Activated naive CD8-positive, alpha-beta T cell treated with anti-CD3 and anti-CD28 coated beads, Interleukin-2, amount 50 U/mL, for 24 hours (primary cell): ENCODE data around the gene RPL37A.
"Not testable (repeated sequence)": the region's sequence is repeated elsewhere in the genome, so short reads cannot be mapped to it uniquely, and the experiment has no call there.

Experiments
- ATAC-seq: fragments of 150-1000 bp; cut with Tn5 transposase; one replicate; pipeline ENCODE4 v1.10.0; 2021
- DNase-seq: peaks from one replicate; pipeline ENCODE4 v3.0.0; 2021
- H3K27ac Mint-ChIP-seq: one replicate; pipeline ENCODE4 v1.8.0; 2021; ENCODE audit warnings: mild to moderate bottlenecking, mixed read lengths
- H3K27me3 Mint-ChIP-seq: one replicate; pipeline ENCODE4 v1.8.0; 2021; ENCODE audit warnings: mixed read lengths
- H3K36me3 Mint-ChIP-seq: one replicate; pipeline ENCODE4 v1.8.0; 2021; ENCODE audit warnings: low read depth, mixed read lengths
- H3K4me1 Mint-ChIP-seq: one replicate; pipeline ENCODE4 v1.8.0; 2021; ENCODE audit warnings: mixed read lengths
- H3K4me3 Mint-ChIP-seq: one replicate; pipeline ENCODE4 v1.8.0; 2021; ENCODE audit warnings: mild to moderate bottlenecking, moderate library complexity, mixed read lengths
- H3K9me3 Mint-ChIP-seq: one replicate; pipeline ENCODE4 v1.8.0; 2021; ENCODE audit warnings: mixed read lengths

Gene RPL37A

GRCh38 chr2:216518566-216519119 is 20.0 kb downstream of the RPL37A start:
- not testable (repeated sequence) for DNase-seq, H3K27me3 Mint-ChIP-seq, H3K36me3 Mint-ChIP-seq, ATAC-seq, H3K4me3 Mint-ChIP-seq, H3K4me1 Mint-ChIP-seq, H3K9me3 Mint-ChIP-seq, H3K27ac Mint-ChIP-seq

GRCh38 chr2:216519154-216519762 is 20.6 kb downstream of the RPL37A start:
- no peak overlapping the region for H3K4me3 Mint-ChIP-seq
- H3K9me3 Mint-ChIP-seq: no peaks in the 10 kb centered on the region
- no peaks in the 10 kb centered on the region for H3K36me3 Mint-ChIP-seq
- no peak overlapping the region for H3K27ac Mint-ChIP-seq
- ATAC-seq: peak; percentile 79
- peak; percentile 52 for DNase-seq
- H3K27me3 Mint-ChIP-seq: no peaks in the 10 kb centered on the region
- no peaks in the 10 kb centered on the region for H3K4me1 Mint-ChIP-seq

- no peak overlapping the region for H3K27ac Mint-ChIP-seq
- ATAC-seq (no peak), DNase-seq (no peak)
- no peaks in the 10 kb centered on the region for H3K36me3 Mint-ChIP-seq
- no peaks in the 10 kb centered on the region for H3K4me1 Mint-ChIP-seq
- no peak overlapping the region for H3K4me3 Mint-ChIP-seq
- H3K27me3 Mint-ChIP-seq: no peaks in the 10 kb centered on the region
- H3K9me3 Mint-ChIP-seq: no peaks in the 10 kb centered on the region
These were observed 21.5 kb downstream of the RPL37A start for GRCh38 chr2:216520112-216520511.

DNA sequence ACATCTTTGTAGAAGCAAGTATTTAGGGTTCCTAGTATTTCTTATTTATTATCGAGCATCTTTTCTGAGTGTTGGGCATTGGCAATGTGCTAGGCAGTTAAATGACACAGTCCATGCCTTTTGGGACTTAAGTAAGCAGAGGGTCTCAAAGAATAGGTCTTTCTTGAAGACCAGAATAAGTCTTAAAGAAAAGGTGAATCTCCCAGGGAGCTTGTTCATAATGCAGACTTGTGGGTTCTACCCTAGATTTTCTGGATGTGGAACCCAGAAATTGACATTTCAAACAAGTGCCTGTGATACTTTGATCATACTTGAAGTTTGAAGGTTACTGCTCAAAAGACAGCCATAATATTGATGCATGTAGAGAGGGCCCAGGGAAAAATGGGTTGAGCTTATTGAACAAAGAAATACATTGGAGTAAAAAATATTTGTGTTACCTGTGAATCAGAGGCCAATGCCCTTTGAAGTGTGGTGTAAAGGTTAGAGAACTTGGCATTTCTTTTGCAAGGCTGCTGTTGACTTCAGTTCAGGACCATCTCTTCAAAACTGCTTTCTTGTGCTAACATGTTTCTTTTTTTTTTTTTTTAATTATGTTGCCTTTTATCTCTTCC is 24.4 kb downstream of the RPL37A start:
- ATAC-seq (no peak), DNase-seq (no peak)
- Mint-ChIP-seq H3K4me1 (no peaks in the 10 kb centered on the region), H3K9me3 (no peaks in the 10 kb centered on the region), H3K27ac (no peak overlapping the region), H3K27me3 (no peaks in the 10 kb centered on the region), H3K4me3 (no peak overlapping the region), H3K36me3 (no peaks in the 10 kb centered on the region)

DNA sequence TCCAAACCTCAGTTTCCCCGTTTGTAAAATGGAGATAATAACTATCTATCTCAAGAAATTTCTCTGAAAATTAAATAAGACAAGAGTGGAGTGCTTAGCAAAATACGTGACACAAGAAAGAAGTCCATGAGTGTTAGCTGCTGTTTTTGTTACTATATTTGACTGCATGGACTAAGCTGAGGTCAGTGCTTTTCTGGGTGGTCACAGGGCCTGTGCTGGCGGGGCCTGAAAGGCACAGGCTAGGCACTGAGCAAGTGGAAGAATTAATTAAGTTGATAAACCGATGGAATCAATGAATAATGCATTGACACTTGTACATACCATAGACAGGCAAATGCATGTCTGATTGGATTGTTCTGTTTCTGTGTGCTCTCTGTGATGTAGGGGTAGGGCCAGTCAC is 27.3 kb downstream of the RPL37A start:
- no peaks in the 10 kb centered on the region for H3K4me1 Mint-ChIP-seq
- no peaks in the 10 kb centered on the region for H3K27me3 Mint-ChIP-seq
- H3K27ac Mint-ChIP-seq: no peak overlapping the region
- H3K36me3 Mint-ChIP-seq: no peaks in the 10 kb centered on the region
- ATAC-seq (no peak), DNase-seq (no peak)
- H3K9me3 Mint-ChIP-seq: no peaks in the 10 kb centered on the region
- H3K4me3 Mint-ChIP-seq: no peak overlapping the region

GRCh38 chr2:216526939-216527338 is 28.3 kb downstream of the RPL37A start:
- H3K9me3 Mint-ChIP-seq: no peaks in the 10 kb centered on the region
- DNase-seq (no peak), ATAC-seq (no peak)
- no peaks in the 10 kb centered on the region for H3K36me3 Mint-ChIP-seq
- H3K4me3 Mint-ChIP-seq: no peak overlapping the region
- no peaks in the 10 kb centered on the region for H3K27me3 Mint-ChIP-seq
- H3K27ac Mint-ChIP-seq: no peak overlapping the region
- no peaks in the 10 kb centered on the region for H3K4me1 Mint-ChIP-seq

GRCh38 chr2:216527600-216527999 is 29.0 kb downstream of the RPL37A start:
- no peaks in the 10 kb centered on the region for H3K9me3 Mint-ChIP-seq
- H3K36me3 Mint-ChIP-seq: no peaks in the 10 kb centered on the region
- no peaks in the 10 kb centered on the region for H3K27me3 Mint-ChIP-seq
- no peak for ATAC-seq
- H3K27ac Mint-ChIP-seq: no peak overlapping the region
- no peak overlapping the region for H3K4me3 Mint-ChIP-seq
- no peaks in the 10 kb centered on the region for H3K4me1 Mint-ChIP-seq
- DNase-seq: no peak

DNA sequence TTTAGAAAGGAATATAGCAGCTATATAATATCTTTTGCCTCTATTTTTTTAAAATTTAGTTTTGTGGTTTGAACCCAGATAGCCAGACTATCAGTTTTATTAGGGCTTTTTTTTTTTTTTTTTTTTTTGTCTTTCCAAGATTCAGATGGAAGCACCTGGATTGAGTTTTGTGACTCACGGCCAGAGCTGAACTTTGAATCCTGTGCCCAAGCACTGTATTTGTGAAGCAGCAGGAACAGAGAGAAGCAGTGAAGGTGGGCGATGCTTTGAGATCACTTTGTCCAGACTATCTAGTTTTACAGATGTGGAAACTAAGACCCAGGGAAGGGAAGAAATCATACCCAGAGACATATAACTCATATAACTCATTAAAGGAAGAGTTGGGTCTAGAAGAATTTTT is 33.9 kb downstream of the RPL37A start:
- Mint-ChIP-seq H3K27ac (no peak overlapping the region), H3K27me3 (peaks cover 4% of the 10 kb centered on the region), H3K36me3 (no peaks in the 10 kb centered on the region), H3K9me3 (no peaks in the 10 kb centered on the region), H3K4me3 (no peak overlapping the region), H3K4me1 (peaks cover 2% of the 10 kb centered on the region)
- ATAC-seq: no peak
- no peak for DNase-seq

DNA sequence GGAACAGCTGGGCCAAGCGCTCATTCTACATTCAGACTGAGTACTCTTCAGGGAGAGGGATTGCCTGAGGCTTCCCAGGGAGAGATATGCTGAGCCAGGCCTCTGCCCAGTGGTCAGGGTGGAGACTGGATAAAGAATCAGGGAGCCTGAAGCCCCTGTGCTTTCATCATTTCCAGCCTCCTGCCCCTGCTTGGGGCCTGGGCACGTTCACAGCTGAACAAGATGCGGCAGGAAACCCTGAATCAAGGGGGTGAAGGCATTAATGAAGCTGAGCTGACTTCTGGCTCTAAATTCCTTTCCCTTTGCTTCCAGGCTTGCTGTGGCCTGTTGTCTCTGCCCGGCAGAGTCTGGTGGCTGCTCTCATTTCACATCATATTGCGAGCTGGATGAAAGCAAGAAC is 35.0 kb downstream of the RPL37A start:
- DNase-seq: no peak
- no peak overlapping the region for H3K4me3 Mint-ChIP-seq
- ATAC-seq: no peak
- peaks cover 4% of the 10 kb centered on the region for H3K27me3 Mint-ChIP-seq
- H3K4me1 Mint-ChIP-seq: peaks cover 2% of the 10 kb centered on the region
- H3K36me3 Mint-ChIP-seq: no peaks in the 10 kb centered on the region
- H3K27ac Mint-ChIP-seq: no peak overlapping the region
- H3K9me3 Mint-ChIP-seq: no peaks in the 10 kb centered on the region

DNA sequence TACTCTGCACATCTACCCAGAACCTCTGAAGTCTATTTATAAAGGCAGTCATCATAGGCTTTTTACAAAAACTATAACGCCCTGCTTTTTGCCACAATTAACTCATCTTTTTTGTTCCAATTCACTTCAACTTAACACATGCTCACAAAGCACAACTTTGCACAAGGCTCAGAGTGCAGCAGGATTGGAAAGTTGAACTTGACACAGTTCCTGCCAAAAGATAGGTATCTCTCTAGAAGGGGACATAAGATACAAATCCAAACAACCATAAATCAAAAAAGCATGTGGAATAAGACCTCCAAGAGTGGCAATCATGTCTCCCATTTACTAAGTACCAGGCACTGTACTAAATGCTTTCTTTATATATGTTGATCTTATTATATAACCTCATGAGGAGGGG is 36.2 kb downstream of the RPL37A start:
- Mint-ChIP-seq H3K27me3 (peaks cover 4% of the 10 kb centered on the region), H3K27ac (no peak overlapping the region), H3K4me3 (no peak overlapping the region), H3K36me3 (no peaks in the 10 kb centered on the region), H3K4me1 (peaks cover 2% of the 10 kb centered on the region), H3K9me3 (no peaks in the 10 kb centered on the region)
- DNase-seq (no peak), ATAC-seq (no peak)

DNA sequence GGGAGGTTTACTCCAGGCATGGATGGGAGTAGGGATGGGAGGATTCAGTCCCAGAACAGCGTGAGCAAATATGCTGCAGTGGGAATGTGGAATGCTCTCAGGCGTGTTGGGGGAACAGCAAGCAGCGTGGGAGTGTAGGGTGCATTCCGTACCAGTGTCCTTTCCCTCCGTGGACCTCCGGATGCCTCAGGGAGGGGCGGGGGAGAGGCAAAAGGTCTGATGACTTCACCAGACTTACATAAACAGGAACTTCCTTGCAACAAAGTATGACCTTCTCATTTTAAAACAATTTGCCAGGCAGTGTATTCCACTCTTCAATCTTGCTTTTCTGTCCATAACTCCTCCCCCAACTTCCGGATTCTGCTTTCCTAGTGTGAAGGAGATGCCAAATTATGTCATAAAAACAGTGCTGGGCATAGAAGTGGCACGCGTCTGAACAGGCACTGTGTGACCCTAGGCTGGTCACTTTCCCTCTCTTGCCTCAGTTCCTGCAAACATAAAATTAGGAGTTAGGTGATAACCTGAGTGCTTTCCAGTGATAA is 36.9 kb downstream of the RPL37A start:
- H3K9me3 Mint-ChIP-seq: no peaks in the 10 kb centered on the region

GRCh38 chr2:216536734-216537210 is 38.1 kb downstream of the RPL37A start:
- Mint-ChIP-seq H3K4me3 (no peak overlapping the region), H3K27ac (no peak overlapping the region), H3K9me3 (no peaks in the 10 kb centered on the region), H3K27me3 (peaks cover 4% of the 10 kb centered on the region), H3K36me3 (no peaks in the 10 kb centered on the region), H3K4me1 (peaks cover 2% of the 10 kb centered on the region)
- DNase-seq (no peak), ATAC-seq (no peak)

More for the DNA sequence above, 36.9 kb downstream of the RPL37A start:
- no peak overlapping the region for H3K27ac Mint-ChIP-seq
- ATAC-seq: no peak
- H3K36me3 Mint-ChIP-seq: no peaks in the 10 kb centered on the region
- H3K4me3 Mint-ChIP-seq: no peak overlapping the region
- peaks cover 4% of the 10 kb centered on the region for H3K27me3 Mint-ChIP-seq
- no peak for DNase-seq
- H3K4me1 Mint-ChIP-seq: peaks cover 2% of the 10 kb centered on the region

GRCh38 chr2:216537366-216537765 is 38.7 kb downstream of the RPL37A start:
- H3K27ac Mint-ChIP-seq: no peak overlapping the region

GRCh38 chr2:216538538-216538937 is 39.9 kb downstream of the RPL37A start:
- no peaks in the 10 kb centered on the region for H3K36me3 Mint-ChIP-seq
- ATAC-seq (no peak), DNase-seq (no peak)
- peaks cover 2% of the 10 kb centered on the region for H3K4me1 Mint-ChIP-seq
- H3K9me3 Mint-ChIP-seq: no peaks in the 10 kb centered on the region
- H3K27me3 Mint-ChIP-seq: peaks cover 4% of the 10 kb centered on the region
- no peak overlapping the region for H3K27ac Mint-ChIP-seq
- H3K4me3 Mint-ChIP-seq: no peak overlapping the region

More at GRCh38 chr2:216537366-216537765, 38.7 kb downstream of the RPL37A start:
- H3K27me3 Mint-ChIP-seq: peaks cover 4% of the 10 kb centered on the region
- no peaks in the 10 kb centered on the region for H3K9me3 Mint-ChIP-seq
- H3K36me3 Mint-ChIP-seq: no peaks in the 10 kb centered on the region
- H3K4me3 Mint-ChIP-seq: no peak overlapping the region
- peaks cover 2% of the 10 kb centered on the region for H3K4me1 Mint-ChIP-seq
- ATAC-seq (no peak), DNase-seq (no peak)

- peaks cover 4% of the 10 kb centered on the region for H3K27me3 Mint-ChIP-seq
- H3K4me3 Mint-ChIP-seq: no peak overlapping the region
- no peaks in the 10 kb centered on the region for H3K36me3 Mint-ChIP-seq
- no peak overlapping the region for H3K27ac Mint-ChIP-seq
- peaks cover 2% of the 10 kb centered on the region for H3K4me1 Mint-ChIP-seq
- no peak for ATAC-seq
- no peaks in the 10 kb centered on the region for H3K9me3 Mint-ChIP-seq
- no peak for DNase-seq
These were observed 40.5 kb downstream of the RPL37A start for GRCh38 chr2:216539120-216539519.
